Liver (tissue), 9 donors: ENCODE results near the gene ARFRP1. TPM values are rescaled to one million over a fixed set of nuclear protein-coding genes. Genes with fewer than 3 reads are reported as not detected.

Experiments
- DNase-seq: peaks from one replicate; pipeline ENCODE4 v3.0.0-alpha.2; 2017; ENCODE audit warnings: low spot score
- H3K27ac ChIP-seq, 2 donors: one replicate each; pipeline ENCODE4 v1.7.0; 2013; ENCODE audit warnings: inconsistent platforms in 2 of 2, low read length in 2 of 2, control low read depth in 1 of 2, low read depth in 1 of 2, mild to moderate bottlenecking in 1 of 2
- H3K27me3 ChIP-seq, 4 donors: one replicate each; pipeline versions ENCODE4 v1.6.1 to v1.7.0; 2013; ENCODE audit warnings: low read length in 3 of 4, inconsistent platforms in 1 of 4, mild to moderate bottlenecking in 1 of 4, moderate library complexity in 1 of 4; ENCODE audit not compliant: control insufficient read depth in 4 of 4, insufficient read depth in 4 of 4
- H3K36me3 ChIP-seq, 4 donors: one replicate each; pipeline versions ENCODE4 v1.6.1 to v1.7.0; 2013; ENCODE audit warnings: low read length in 3 of 4, mild to moderate bottlenecking in 3 of 4, low read depth in 1 of 4, moderate library complexity in 1 of 4; ENCODE audit not compliant: control insufficient read depth in 4 of 4, insufficient read depth in 3 of 4
- H3K4me1 ChIP-seq, 4 donors: one replicate each; pipeline versions ENCODE4 v1.6.1 to v1.7.0; 2013; ENCODE audit warnings: low read length in 3 of 4, mild to moderate bottlenecking in 3 of 4, moderate library complexity in 1 of 4; ENCODE audit not compliant: control insufficient read depth in 4 of 4, insufficient read depth in 4 of 4
- H3K4me3 ChIP-seq, 3 donors: one replicate each; pipeline versions ENCODE4 v1.6.1 to v1.7.0; 2013; ENCODE audit warnings: low read length in 3 of 3, control low read depth in 1 of 3, low read depth in 1 of 3, mild to moderate bottlenecking in 1 of 3
- H3K9ac ChIP-seq, 2 donors: one replicate each; pipeline ENCODE4 v1.7.0; 2013; ENCODE audit warnings: low read length in 2 of 2, mild to moderate bottlenecking in 2 of 2, moderate library complexity in 2 of 2, control low read depth in 1 of 2, low read depth in 1 of 2
- H3K9me3 ChIP-seq, 4 donors: one replicate each; pipeline versions ENCODE4 v1.6.1 to v1.7.0; 2013; ENCODE audit warnings: low read length in 3 of 4; ENCODE audit not compliant: control insufficient read depth in 4 of 4
- ATF3 ChIP-seq: IDR thresholded peaks from 2 replicates; pipeline ENCODE4 v1.6.1; 2016; ENCODE audit warnings: antibody characterized with exemption
- CTCF ChIP-seq: fragments of 150-350 bp; IDR thresholded peaks from 2 replicates; pipeline ENCODE4 v1.5.1; 2017; ENCODE audit warnings: improper control_type of control experiment, low read depth, low read length; ENCODE audit not compliant: missing input control
- FOXA1 ChIP-seq: IDR thresholded peaks from 2 replicates; pipeline ENCODE4 v1.6.1; 2016; ENCODE audit warnings: antibody characterized with exemption
- FOXA2 ChIP-seq: IDR thresholded peaks from 2 replicates; pipeline ENCODE4 v1.6.1; 2016; ENCODE audit warnings: antibody characterized with exemption
- GABPA ChIP-seq, 2 donors: IDR thresholded peaks in 1 of 2; conservative IDR thresholded peaks in 1 of 2; 2 replicates each; pipeline ENCODE4 v1.6.1; 2016; ENCODE audit warnings: antibody characterized with exemption in 2 of 2, mild to moderate bottlenecking in 1 of 2, moderate library complexity in 1 of 2
- HNF4A ChIP-seq, 2 donors: conservative IDR thresholded peaks; 2 replicates each; pipeline ENCODE4 v1.6.1; 2016; ENCODE audit warnings: antibody characterized with exemption in 2 of 2, mild to moderate bottlenecking in 2 of 2
- HNF4G ChIP-seq: IDR thresholded peaks from 2 replicates; pipeline ENCODE4 v1.6.1; 2016; ENCODE audit warnings: antibody characterized with exemption
- JUND ChIP-seq, 2 donors: IDR thresholded peaks; 2 replicates each; pipeline ENCODE4 v1.6.1; 2016; ENCODE audit warnings: antibody characterized with exemption in 2 of 2
- MAX ChIP-seq: IDR thresholded peaks from 2 replicates; pipeline ENCODE4 v1.6.1; 2016; ENCODE audit warnings: antibody characterized with exemption
- NR2F2 ChIP-seq: IDR thresholded peaks from 2 replicates; pipeline ENCODE4 v1.6.1; 2016; ENCODE audit warnings: antibody characterized with exemption
- RAD21 ChIP-seq, 2 donors: IDR thresholded peaks; 2 replicates each; pipeline ENCODE4 v1.6.1; 2016; ENCODE audit warnings: antibody characterized with exemption in 2 of 2, mild to moderate bottlenecking in 2 of 2
- REST ChIP-seq: IDR thresholded peaks from 2 replicates; pipeline ENCODE4 v1.6.1; 2016; ENCODE audit warnings: antibody characterized with exemption, mild to moderate bottlenecking
- RXRA ChIP-seq, 2 donors: IDR thresholded peaks; 2 replicates each; pipeline ENCODE4 v1.6.1; 2017 to 2018; ENCODE audit warnings: antibody characterized with exemption in 2 of 2, mild to moderate bottlenecking in 1 of 2
- SP1 ChIP-seq: IDR thresholded peaks from 2 replicates; pipeline ENCODE4 v1.6.1; 2018; ENCODE audit warnings: antibody characterized with exemption, mild to moderate bottlenecking
- TAF1 ChIP-seq: conservative IDR thresholded peaks from 2 replicates; pipeline ENCODE4 v1.6.1; 2016; ENCODE audit warnings: antibody characterized with exemption, mild to moderate bottlenecking
- YY1 ChIP-seq: IDR thresholded peaks from 2 replicates; pipeline ENCODE4 v1.6.1; 2016; ENCODE audit warnings: antibody characterized with exemption, mild to moderate bottlenecking
- ZBTB33 ChIP-seq: IDR thresholded peaks from 2 replicates; pipeline ENCODE4 v1.6.1; 2016; ENCODE audit warnings: antibody characterized with exemption
- WGBS: extraction: QIAGEN DNeasy Blood & Tissue Kit; methylation state at CpG from one replicate; pipeline ENCODE4 v1.1.7; 2013; 5-methylcytosine and 5-hydroxymethylcytosine counted together
- polyA plus RNA-seq, 2 donors: library from polyadenylated mRNA; stranded (reverse) in 1 of 2; unstranded in 1 of 2; fragments of 200-250 nt in 1 of 2; fragments of >200 nt in 1 of 2; fragmentation: Nextera tagmentation in 1 of 2; extraction: Ambion mirVana in 1 of 2; gene quantifications; one replicate each; pipeline versions ENCODE4 v1.2.1 to v1.2.3, GENCODE V29; 2013 to 2015
- total RNA-seq, 2 donors: library from RNA; depleted of rRNA; stranded (reverse); fragments of >200 nt; gene quantifications; one replicate each; pipeline ENCODE4 v1.2.3, GENCODE V29; 2014
- donor health status: healthy.
- donor health status: healthy.
- donor health status: healthy.
- donor health status: healthy.
- donor health status: healthy.

Gene ARFRP1
- total and polyA plus RNA-seq, 4 donors: 14.2 to 26.9 (median 20.5) TPM

GRCh38 chr20:63656451-63656850 lies 51.3 kb downstream of the ARFRP1 start:
- no peak overlapping the region for H3K4me3 ChIP-seq
- H3K27me3 ChIP-seq: peaks cover 0 to 4% (median 0%) of the 10 kb centered on the region in 4 donors
- H3K9ac ChIP-seq: no peak overlapping the region
- H3K4me1 ChIP-seq: peaks cover 14 to 36% (median 18%) of the 10 kb centered on the region in 4 donors
- peaks cover 0 to 7% (median 2%) of the 10 kb centered on the region in 4 donors for H3K36me3 ChIP-seq
- WGBS: 92% methylated on average over 3 of the region's 3 CpGs
- H3K27ac ChIP-seq: no peak overlapping the region
- no peak for DNase-seq
- no peaks in the 10 kb centered on the region for H3K9me3 ChIP-seq
- TF ChIP-seq REST (no peak), FOXA1 (no peak), GABPA (IDR thresholded peaks at IDR 0.05 in 1 of 2, conservative IDR thresholded peaks at IDR 0.05 in 1 of 2) (no peak)

- no peak overlapping the region for H3K27ac ChIP-seq
- no peak overlapping the region for H3K4me3 ChIP-seq
- H3K9me3 ChIP-seq: no peaks in the 10 kb centered on the region
- H3K9ac ChIP-seq: no peak overlapping the region
- peaks cover 14 to 36% (median 18%) of the 10 kb centered on the region in 4 donors for H3K4me1 ChIP-seq
- H3K27me3 ChIP-seq: peaks cover 0 to 4% (median 0%) of the 10 kb centered on the region in 4 donors
- no peaks in the 10 kb centered on the region for H3K36me3 ChIP-seq
- TF ChIP-seq YY1 (no peak), MAX (no peak), HNF4G (no peak), ATF3 (no peak), FOXA1 (no peak), HNF4A (conservative IDR thresholded peaks at IDR 0.05) (no peak), JUND (IDR thresholded peaks at IDR 0.05) (no peak), REST (no peak), RAD21 (IDR thresholded peaks at IDR 0.05) (no peak), SP1 (no peak), RXRA (IDR thresholded peaks at IDR 0.05) (no peak), CTCF (no peak), TAF1 (no peak), ZBTB33 (no peak), NR2F2 (no peak), FOXA2 (no peak)
- DNase-seq: no peak
- WGBS: 77% methylated on average over 4 of the region's 4 CpGs
Observed at GRCh38 chr20:63655249-63655648, 52.5 kb downstream of the ARFRP1 start.
